ENCODE measurements around the gene KIR3DL2.
"Not testable (repeated sequence)": the region's sequence is repeated elsewhere in the genome, so short reads cannot be mapped to it uniquely, and the experiment has no call there.

Gene KIR3DL2

GRCh38 chr19:54905803-54906511, 55.7 kb downstream of the KIR3DL2 start, which contains the start of gene NCR1:
Gene NCR1 (plus strand): TSS chr19:54906148. CDS start chr19:54906188, 40 bp downstream.
- Histone ChIP-seq H3K9ac (ENCODE audit: low read length) (no peak within 1 kb of the TSS), H3K4me3 (ENCODE audit: low read length) (no peak within 1 kb of the TSS), H3K4me1 (ENCODE audit: low read length) (no peaks in the 10 kb centered on the region), H4K20me1 (ENCODE audit: insufficient read depth, low read length) (no peaks in the 10 kb centered on the region), H3K9me3 (ENCODE audit: insufficient read depth, low read length) (no peaks in the 10 kb centered on the region), H3K4me2 (ENCODE audit: low read length) (no peak within 1 kb of the TSS; the same call in 1 of the 2 replicates), H3K79me2 (ENCODE audit: low read length) (no peaks in the 10 kb centered on the region), H3K36me3 (replicated peaks; ENCODE audit: low read depth, low read length) (no peaks in the 10 kb centered on the region), H2AFZ (ENCODE audit: low read depth, low read length) (peak within 1 kb of the TSS; percentile 72; the same call in 1 of the 2 replicates), H3K27ac (ENCODE audit: low read length) (no peak within 1 kb of the TSS), H3K27me3 (ENCODE audit: low read depth, low read length) (0 out of 2 replicates have a peak, but pooled peaks cover 2% of the 10 kb centered on the region)
- TF ChIP-seq EZH2phosphoT487 (IDR thresholded peaks at IDR 0.05; ENCODE audit: low read depth) = no peak
- TF ChIP-seq CTCF (IDR thresholded peaks at IDR 0.05; ENCODE audit: low read depth, low read length) = no peak

DNA sequence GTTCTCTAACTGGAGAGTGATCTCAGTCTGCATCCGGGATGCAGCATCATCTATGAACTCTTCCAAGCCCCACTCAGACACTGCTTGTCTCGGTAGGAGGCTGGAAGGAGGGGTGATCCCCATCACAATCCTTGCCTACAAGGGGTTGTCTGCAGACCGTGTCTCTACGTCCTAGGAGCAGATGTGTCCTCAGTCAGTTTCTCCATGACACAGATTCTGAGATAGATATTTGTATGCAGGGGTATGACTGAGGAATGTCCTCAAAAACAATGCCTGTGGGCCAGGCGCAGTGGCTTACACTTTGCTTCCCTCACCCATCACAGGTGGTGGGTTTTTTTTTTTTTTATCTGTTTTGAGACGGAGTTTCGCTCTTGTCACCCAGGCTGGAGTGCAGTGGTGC, 56.6 kb downstream of the KIR3DL2 start:
- H3K27me3 ChIP-seq (ENCODE audit: low read depth, low read length) = 0 out of 2 replicates have a peak, but pooled peaks cover 2% of the 10 kb centered on the region
- no peaks in the 10 kb centered on the region for H3K9me3 ChIP-seq (ENCODE audit: insufficient read depth, low read length)
- H3K36me3 ChIP-seq (replicated peaks; ENCODE audit: low read depth, low read length) = no peaks in the 10 kb centered on the region
- H3K4me3 ChIP-seq (ENCODE audit: low read length) = no peak overlapping the region
- H3K79me2 ChIP-seq (ENCODE audit: low read length) = no peaks in the 10 kb centered on the region
- H4K20me1 ChIP-seq (ENCODE audit: insufficient read depth, low read length) = no peaks in the 10 kb centered on the region
- TF ChIP-seq CTCF (IDR thresholded peaks at IDR 0.05; ENCODE audit: low read depth, low read length) (no peak), EZH2phosphoT487 (IDR thresholded peaks at IDR 0.05; ENCODE audit: low read depth) (no peak)
- no peak overlapping the region for H3K4me2 ChIP-seq (ENCODE audit: low read length)
- H3K9ac ChIP-seq (ENCODE audit: low read length) = no peak overlapping the region
- H2AFZ ChIP-seq (ENCODE audit: low read depth, low read length) = no peak overlapping the region
- H3K27ac ChIP-seq (ENCODE audit: low read length) = no peak overlapping the region
- no peaks in the 10 kb centered on the region for H3K4me1 ChIP-seq (ENCODE audit: low read length)

- H3K36me3 ChIP-seq (replicated peaks; ENCODE audit: low read depth, low read length); H3K4me3 ChIP-seq (ENCODE audit: low read length); H2AFZ ChIP-seq (ENCODE audit: low read depth, low read length): not testable (repeated sequence)
Observed at GRCh38 chr19:54907899-54908298, 57.7 kb downstream of the KIR3DL2 start.

More at GRCh38 chr19:54907899-54908298, 57.7 kb downstream of the KIR3DL2 start:
- H3K4me1 ChIP-seq (ENCODE audit: low read length); H3K9me3 ChIP-seq (ENCODE audit: insufficient read depth, low read length); H3K79me2 ChIP-seq (ENCODE audit: low read length); H3K27ac ChIP-seq (ENCODE audit: low read length); H3K9ac ChIP-seq (ENCODE audit: low read length); H3K4me2 ChIP-seq (ENCODE audit: low read length); H4K20me1 ChIP-seq (ENCODE audit: insufficient read depth, low read length); H3K27me3 ChIP-seq (ENCODE audit: low read depth, low read length): not testable (repeated sequence)

Data from OCI-LY3 (cell line).